Fibroblast of the conjunctiva (primary cell): ENCODE data around the gene ENAM.

Source experiments
- DNase-seq: peaks from one replicate; pipeline ENCODE4 v3.0.0-alpha.2; 2010; ENCODE audit warnings: low read depth

ENAM gene, protein sequence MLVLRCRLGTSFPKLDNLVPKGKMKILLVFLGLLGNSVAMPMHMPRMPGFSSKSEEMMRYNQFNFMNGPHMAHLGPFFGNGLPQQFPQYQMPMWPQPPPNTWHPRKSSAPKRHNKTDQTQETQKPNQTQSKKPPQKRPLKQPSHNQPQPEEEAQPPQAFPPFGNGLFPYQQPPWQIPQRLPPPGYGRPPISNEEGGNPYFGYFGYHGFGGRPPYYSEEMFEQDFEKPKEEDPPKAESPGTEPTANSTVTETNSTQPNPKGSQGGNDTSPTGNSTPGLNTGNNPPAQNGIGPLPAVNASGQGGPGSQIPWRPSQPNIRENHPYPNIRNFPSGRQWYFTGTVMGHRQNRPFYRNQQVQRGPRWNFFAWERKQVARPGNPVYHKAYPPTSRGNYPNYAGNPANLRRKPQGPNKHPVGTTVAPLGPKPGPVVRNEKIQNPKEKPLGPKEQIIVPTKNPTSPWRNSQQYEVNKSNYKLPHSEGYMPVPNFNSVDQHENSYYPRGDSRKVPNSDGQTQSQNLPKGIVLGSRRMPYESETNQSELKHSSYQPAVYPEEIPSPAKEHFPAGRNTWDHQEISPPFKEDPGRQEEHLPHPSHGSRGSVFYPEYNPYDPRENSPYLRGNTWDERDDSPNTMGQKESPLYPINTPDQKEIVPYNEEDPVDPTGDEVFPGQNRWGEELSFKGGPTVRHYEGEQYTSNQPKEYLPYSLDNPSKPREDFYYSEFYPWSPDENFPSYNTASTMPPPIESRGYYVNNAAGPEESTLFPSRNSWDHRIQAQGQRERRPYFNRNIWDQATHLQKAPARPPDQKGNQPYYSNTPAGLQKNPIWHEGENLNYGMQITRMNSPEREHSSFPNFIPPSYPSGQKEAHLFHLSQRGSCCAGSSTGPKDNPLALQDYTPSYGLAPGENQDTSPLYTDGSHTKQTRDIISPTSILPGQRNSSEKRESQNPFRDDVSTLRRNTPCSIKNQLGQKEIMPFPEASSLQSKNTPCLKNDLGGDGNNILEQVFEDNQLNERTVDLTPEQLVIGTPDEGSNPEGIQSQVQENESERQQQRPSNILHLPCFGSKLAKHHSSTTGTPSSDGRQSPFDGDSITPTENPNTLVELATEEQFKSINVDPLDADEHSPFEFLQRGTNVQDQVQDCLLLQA

DNA sequence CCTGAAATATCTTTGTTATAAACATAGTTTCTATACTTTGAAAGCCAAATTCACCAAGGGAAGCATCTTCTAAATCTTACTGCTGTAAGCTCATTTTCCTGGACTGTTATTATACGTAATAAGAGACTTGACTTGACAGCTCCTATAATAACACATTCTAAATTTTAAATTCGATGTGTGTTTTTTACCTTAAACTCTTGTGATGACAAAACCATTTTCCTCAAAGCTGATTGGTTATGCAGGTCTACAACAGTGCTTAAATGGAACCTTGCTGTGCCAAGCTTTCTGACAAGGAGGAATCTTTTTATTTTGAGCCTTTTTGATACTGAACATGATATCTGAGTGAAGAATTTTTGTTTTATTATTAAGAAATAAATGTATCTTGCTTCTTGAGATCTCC is at the start of gene ENAM:
Gene ENAM (plus strand): TSS at position 301 of the 400 bp plus-strand sequence. CDS start 757 bp downstream, outside the sequence.
- no peak for DNase-seq

DNA sequence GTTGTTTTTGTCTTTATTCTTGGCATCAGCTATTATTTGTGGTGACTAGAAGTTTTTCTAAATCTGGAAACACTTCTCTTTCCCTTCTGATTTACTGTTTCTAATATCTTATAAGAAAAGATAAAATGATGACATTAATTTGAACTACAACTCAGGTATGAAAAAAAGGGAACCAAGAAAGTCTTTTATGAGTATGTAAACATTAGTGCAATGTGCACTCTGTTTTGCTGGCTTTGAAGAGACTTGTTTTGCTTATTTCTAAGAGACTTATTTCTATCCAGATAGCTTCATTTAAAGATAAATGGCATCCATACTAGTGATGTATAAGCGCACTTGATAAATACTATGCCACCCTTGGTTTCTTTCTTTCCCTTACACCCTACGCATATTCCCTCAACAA is 46.6 kb upstream of the ENAM start:
- DNase-seq = no peak

DNA sequence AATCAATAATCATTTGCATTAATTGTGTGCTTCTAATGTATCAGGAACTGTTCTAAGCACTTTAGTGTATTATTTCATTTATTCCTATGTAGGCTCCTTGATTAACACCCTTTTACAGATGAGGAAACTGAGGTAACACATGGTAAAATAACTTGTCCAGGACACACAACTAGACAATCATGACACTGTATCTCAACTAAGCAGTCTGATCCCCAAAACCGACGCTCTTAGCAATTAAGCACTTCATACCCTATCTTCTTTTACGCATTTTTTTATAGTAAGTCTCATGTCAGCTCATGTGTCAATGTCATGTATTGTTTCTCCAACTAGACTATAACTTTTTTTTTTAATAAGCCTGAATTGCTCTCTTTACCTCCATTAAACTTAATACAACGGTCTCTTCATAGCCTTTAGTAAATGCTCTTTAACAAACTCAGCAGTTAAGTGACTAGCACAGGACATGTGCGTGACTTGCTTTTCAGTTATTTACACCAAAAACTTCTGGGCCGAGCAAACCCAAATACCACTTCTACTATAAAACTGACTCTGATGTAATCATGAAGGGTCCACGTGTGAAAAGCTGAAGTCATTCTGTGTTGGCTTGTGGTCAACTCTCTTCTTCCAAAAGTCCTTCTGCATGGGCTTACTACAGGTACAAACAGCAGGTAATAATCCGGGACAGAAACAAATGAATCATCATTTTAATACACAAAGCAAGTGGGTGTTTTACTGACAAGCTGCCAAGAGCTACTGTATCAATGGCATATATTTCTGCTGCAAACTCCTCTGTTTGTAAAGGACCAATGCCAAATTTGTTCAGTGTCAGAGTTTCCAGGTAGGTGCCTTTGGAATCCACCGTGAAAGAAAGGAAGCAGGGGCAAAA is 44.4 kb upstream of the ENAM start:
- DNase-seq = no peak

DNA sequence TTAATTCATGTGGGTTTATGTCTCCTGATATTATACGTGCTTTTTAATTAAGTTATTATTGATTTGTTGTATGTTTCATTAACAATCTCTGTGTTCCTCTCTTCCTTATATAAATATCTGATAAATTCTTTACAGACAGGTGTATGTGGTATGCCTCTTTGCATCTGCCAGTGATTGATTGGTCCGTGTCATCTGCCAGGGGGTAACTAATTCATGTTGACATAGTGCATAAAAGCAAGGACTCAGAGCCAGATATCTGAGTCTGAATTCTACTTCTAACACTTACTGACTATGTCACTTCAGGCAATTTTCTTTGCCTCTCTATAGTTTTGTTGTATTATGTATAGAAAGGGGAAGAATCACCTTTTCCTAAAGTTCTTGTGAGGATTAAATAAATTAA is 41.7 kb upstream of the ENAM start:
- DNase-seq = no peak

DNA sequence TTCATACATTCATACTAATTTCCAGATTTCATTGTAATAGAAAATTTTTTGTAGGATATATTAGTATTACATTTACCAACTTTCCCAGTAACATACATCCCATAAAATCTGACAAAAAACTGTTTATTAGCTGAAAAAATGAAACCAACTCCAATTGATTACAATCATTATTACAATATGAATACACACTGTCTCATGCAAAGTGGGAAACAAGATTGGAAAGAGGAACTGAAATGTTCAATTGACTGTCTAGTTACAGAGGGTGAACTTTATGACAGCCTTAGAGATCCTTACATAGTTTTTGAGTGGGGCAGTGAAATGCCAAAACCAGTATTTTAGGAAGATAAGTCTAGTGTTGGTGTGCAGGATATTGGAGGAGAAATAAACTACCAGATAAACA is 38.8 kb upstream of the ENAM start:
- DNase-seq = no peak

DNA sequence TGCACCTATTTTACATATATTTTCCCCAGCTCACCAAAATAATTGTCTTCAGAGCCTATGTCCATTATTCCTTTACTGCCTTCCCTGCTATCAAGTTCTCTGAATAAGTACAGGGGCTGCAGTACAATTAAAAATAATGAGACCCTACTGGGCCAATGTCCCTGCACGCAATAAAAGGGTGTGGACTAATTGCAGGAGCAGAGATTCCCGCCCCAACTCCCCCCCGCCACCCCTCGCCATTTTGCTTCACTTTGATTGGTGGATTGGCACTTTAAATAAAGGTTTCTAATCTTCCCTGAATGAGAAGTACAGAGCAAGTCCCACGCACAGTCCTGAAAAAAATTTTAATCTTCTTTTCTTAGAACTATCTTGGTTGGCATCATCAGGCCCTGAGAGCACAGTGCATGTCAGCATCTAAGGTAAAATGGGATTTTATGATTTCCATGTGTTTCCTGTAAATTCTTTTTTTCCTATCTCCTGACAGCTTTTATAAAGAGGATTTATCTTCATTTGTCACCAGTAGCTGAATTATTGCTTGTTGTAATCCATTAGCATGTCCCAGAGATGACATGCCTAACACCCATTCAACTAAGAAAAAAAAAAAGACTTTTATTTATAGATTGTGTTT is 36.5 kb upstream of the ENAM start, which contains the start of gene AMBN:
Gene AMBN (plus strand): TSS at position 302 of the 628 bp plus-strand sequence. CDS start 103 bp downstream, at position 405.
- no peak for DNase-seq

DNA sequence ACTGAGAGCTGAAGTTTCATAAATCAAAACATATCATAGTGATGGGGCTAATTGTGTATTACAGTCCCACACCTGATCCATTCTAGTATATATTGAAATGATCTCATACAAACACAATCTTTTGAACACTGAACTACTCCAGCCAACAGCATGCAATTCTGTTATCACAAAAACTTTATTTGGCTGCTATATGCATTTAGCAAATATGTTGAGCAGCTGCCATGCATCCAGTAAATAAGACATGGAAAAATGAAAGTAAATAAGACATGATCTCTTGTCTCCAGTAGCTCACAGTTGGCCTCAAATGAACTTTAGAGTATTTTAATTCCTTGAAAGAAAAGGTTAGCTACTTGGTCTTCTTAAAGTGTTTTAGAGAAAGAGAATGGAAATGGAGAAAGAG is 34.3 kb upstream of the ENAM start:
- no peak for DNase-seq

DNA sequence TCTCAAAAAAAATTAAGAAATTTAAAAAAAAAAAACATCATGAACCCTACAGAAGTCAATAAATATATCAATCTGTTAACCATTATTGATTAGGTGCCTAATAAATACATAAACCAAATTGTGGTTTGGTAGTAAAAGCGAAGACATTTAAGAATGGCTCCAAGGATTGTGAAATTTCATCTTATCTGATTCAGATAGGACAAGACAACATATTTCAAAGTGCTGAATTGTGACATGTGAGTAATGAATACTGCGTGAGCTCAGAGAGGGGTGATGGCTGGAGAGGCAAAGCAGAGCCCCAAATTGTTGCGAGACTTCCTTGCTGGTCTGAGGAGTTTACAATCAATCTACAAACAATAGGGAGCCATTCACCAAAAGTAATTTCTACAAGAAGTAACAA is 28.2 kb upstream of the ENAM start:
- no peak for DNase-seq

DNA sequence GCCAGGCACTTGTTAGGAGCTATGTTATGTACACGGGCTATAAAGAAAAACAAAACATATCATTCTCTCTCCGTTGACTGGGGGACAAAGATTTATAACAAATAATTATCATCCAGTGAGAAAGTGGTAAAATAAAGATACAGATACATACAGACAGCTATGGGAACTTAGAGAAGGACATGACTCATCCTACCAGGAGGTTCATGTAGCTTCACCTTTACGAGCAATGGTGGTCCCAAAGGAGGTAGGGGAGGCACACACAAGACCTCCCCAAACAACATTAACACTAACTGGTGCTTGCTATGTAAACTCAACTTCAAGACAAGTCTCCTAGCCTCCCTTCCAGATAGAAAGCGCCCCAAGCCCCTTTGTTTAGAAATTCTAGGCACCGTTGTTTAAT is 27.6 kb upstream of the ENAM start:
- DNase-seq = no peak

DNA sequence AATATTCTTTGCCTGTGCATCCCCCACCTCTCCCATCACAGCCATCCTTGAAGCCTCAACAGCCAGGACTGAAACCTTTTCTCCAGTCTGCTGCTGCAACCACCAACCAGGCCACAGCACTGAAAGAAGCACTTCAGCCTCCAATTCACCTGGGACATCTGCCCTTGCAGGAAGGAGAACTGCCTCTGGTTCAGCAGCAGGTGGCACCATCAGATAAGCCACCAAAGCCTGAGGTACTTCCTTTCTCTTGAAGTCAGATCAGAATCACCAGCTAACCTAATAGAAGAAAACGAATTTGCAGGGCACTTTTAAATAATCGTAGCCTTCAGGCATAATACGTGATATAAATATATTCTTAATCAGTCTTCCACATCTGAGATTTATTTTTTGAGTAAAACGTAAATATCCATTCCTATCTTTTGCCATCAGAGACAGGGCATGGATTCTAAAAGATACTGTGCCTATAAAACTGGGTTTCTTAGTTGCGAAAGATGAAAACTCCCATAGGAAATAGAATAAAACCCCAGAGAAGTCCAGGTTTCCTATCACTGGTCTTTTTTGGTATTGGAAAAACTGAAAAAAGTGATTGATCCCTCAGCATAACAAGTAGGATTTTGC is 27.0 kb upstream of the ENAM start:
- DNase-seq = peak; percentile 65

DNA sequence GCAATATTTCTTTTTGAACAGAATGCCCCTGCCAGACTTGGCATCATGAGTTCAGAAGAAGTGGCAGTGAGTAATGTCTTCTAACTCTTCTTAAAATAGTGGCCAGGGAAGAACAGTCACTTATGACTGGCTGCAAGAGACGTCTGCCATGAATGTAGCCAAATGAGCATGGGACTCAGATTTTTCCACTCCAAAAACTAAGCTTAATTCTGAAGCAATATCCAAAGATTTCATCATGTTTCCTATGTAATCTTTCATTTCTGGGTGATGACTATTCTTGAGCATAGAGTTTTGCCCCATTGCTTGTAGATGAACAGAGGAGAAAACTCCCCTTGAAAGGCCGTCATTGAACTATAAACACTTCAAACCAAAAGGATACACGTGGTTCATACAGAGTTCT is 24.7 kb upstream of the ENAM start:
- DNase-seq = peak; percentile 8

DNA sequence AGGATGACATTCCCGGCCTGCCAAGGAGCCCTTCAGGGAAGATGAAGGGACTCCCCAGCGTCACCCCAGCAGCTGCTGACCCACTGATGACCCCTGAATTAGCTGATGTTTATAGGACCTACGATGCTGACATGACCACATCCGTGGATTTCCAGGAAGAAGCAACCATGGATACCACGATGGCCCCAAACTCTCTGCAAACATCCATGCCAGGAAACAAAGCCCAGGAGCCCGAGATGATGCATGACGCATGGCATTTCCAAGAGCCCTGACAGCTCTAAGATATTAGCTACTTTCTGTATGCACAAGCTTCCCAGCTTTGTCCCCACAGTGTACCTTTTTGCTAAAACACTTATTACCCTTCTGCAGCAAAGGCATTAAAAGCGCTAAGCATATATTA is 22.1 kb upstream of the ENAM start:
- no peak for DNase-seq

DNA sequence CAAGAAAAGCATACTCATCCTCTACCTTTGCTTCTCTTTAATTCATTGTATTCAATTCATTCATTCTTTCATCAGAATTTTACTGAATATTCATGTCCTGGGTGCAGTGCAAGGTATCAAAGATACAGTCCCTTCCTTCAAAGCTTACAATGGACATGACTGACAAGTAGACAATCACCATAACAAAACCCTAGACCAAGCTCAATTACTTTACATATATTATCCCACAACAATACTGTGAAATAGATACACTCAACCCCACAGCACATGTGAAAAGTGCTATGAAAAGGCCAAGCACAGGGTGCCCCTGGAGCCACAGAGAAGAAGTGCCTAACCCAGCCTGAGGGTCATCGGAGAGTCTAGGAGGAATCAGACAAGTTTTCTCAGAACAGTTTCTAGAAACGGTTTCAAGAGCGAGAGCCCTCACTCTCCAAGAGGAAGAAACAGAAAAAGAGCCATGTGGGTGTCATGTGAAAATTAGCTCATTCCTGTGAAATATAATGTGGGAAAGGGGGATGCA is 21.1 kb upstream of the ENAM start:
- DNase-seq = no peak

DNA sequence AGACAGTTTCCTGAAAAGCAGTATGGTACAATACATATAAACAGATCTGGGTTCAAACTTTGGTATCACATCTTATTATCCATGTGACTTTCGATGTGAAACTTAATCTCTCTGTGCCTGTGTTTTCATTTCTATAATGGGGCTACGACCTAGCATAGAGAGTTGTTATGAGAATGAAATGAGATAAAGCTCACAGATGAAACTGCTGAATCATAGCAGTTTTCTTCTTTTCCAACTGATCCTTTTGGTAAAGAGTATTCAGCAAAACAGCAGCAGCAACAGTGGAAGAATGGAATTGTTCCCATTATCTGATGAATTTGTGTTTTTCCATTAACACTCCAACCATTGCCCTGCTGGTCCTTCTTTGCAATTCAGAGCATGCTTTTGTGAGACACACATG is 20.2 kb upstream of the ENAM start:
- DNase-seq = no peak

DNA sequence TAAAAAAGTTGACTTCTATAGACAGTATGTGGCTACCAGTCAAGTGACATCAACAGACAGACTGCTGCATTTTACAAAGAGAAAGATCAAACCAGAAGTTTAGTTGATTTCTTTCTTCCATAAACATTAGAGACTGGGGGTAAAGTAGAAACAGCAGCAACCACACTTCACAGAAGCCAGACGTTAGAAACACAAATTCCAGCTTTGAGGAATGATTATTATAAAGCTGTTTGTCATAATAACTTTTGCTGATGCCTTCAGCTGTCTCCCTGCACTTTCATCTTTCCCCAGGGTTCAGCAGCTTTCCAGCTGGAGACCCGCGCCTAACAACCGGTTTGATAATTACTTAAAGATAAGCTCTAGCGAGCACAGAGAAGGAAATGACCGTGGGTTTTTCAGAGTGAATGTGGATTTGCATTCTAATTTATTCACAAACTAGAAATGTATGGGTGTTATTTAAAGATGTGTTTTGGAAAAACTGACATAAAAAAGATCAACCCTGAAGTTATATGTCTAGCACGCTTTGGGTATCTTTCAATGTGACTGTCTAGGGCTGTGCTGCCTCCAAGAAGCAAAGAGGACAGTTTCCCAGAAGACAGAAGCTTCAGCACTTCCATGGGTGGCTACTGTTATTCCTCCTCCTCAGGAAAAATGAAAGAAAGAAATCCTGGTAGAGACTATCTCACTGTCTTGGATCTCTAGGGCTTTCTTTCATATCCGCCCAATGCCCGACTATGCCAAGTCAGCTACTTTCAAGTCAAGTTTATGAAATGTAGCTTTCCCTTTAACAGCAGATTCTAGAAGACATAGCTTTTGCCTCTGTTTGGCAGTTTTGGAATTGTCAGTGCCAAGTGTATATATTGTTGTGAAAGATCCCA is 15.0 kb upstream of the ENAM start:
- DNase-seq = no peak

DNA sequence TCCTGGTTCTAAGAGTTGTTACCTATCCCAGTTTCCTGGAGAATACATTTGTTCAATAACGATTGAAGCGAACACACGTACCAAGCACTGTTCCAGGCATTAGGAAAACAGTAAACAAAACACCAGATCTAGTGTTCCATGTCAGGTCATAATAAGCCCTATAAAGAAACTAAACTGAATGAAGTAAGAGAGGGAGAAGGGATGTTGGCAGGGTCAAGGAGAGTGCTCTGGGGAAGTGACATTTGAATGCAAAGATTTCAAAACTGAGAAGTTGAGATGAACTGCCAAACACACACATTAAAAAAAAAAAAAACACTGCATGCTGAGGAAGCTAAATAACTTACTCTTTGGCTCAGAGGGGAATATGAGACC is 14.4 kb upstream of the ENAM start:
- DNase-seq = no peak

DNA sequence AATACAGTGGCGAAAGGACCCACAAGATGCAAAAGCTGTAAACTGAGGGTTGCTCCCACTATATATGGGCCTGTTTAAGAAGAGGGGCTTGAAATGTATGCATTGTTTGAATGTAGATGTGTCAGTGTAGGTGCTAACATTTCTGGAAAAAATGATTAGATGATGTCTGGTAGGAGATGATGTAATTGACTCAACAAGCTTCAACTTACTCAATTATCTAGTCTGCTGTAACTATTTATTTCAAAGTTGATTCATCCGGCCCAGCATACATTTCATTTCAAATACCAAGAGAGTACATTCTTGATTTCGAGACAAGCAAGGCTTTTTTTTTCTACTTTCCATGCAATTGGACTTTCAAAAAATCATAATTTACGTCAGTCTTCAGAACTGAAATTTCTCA is 9.3 kb upstream of the ENAM start:
- no peak for DNase-seq

DNA sequence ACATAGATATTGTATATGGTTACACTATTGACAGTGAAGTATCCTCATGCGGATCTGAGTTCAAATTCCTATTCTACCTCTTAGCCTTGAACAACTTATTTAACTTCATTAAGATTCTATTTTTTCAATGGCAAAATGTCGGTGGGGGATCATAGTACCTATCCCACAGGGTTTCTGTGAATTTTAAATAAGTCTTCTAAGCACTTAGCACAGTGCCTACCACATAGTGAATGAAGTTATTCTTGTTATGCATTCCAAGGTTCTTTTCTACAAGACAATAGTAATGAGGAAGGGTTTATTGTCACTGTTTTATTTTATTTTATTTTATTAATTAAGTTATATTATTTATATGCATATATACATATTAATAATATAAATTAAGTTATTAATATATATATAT is 8.8 kb upstream of the ENAM start:
- DNase-seq = no peak

DNA sequence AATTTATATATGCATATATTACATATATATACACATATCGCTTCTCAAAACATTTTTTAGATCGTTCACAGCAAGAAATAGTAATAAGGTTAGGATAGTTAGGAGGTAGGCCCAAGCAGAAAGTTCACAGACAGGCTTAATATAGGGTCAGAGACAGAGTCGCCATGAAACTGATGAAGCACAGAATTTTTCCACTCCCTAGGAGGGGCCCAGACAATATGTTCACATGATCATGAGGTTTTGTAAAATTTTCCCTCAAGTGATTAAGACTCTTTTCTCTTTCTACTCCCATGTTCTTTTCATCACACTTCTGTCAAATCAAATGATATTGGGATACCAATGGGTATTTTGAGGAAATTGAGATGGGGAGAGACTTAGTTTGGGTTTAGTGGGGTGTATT is 5.2 kb upstream of the ENAM start:
- DNase-seq = no peak
